GM18867 (cell line): Measurements from ENCODE around the gene PDGFA.

ENCODE experiments used
- ATAC-seq: cut with Tn5 transposase; IDR thresholded peaks from one replicate; pipeline ENCODE4 v1.9.1; 2021; ENCODE audit warnings: mild to moderate bottlenecking, moderate library complexity; ENCODE audit not compliant: unreplicated experiment

PDGFA gene

GRCh38 chr7:463362-463781, 56.3 kb downstream of the PDGFA start:
- no peak for ATAC-seq

- ATAC-seq, result no peak
Observed at GRCh38 chr7:462173-463103, 57.2 kb downstream of the PDGFA start.

- no peak for ATAC-seq
Observed at GRCh38 chr7:461453-462172, 58.0 kb downstream of the PDGFA start.

- no peak for ATAC-seq
Observed at GRCh38 chr7:461117-461452, 58.6 kb downstream of the PDGFA start.

GRCh38 chr7:460374-461116, 59.1 kb downstream of the PDGFA start:
- no peak for ATAC-seq

GRCh38 chr7:459584-460373, 59.9 kb downstream of the PDGFA start:
- no peak for ATAC-seq

GRCh38 chr7:458511-459245, 61.0 kb downstream of the PDGFA start:
- ATAC-seq, result no peak

- ATAC-seq, result no peak
Observed at GRCh38 chr7:457814-458510, 61.7 kb downstream of the PDGFA start.

- no peak for ATAC-seq
Observed at GRCh38 chr7:455110-455928, 64.3 kb downstream of the PDGFA start.

- ATAC-seq, result no peak
Observed at GRCh38 chr7:454356-455109, 65.1 kb downstream of the PDGFA start.

GRCh38 chr7:453597-454306, 65.9 kb downstream of the PDGFA start:
- no peak for ATAC-seq

GRCh38 chr7:452791-453455, 66.7 kb downstream of the PDGFA start:
- no peak for ATAC-seq

GRCh38 chr7:452226-452751, 67.4 kb downstream of the PDGFA start:
- no peak for ATAC-seq

- ATAC-seq, result no peak
Observed at GRCh38 chr7:451255-452225, 68.1 kb downstream of the PDGFA start.

GRCh38 chr7:450741-451140, 68.9 kb downstream of the PDGFA start:
- ATAC-seq, result no peak
